Smooth muscle cell of the coronary artery (primary cell): Measurements from ENCODE around the gene THOC1. TPM values are rescaled to one million over a fixed set of nuclear protein-coding genes. Genes with fewer than 3 reads are reported as not detected.

Experiments
- total RNA-seq: library from RNA; depleted of rRNA; stranded (reverse); fragments of >200 nt; gene quantifications from 2 replicates; pipeline ENCODE4 v1.2.3, GENCODE V29; 2014; ENCODE audit warnings: low replicate concordance

THOC1 gene
- 22.9 and 31.4 TPM in 2 replicates for total RNA-seq

GRCh38 chr18:267688-268552 lies at the start of gene THOC1:
THOC1 (minus strand) TSS chr18:268047; CDS start chr18:268019, 28 bp downstream.

Other genes with a start within 250 kb of the THOC1 start
- gene TUBB8B, start 218.4 kb downstream of the THOC1 start, total RNA-seq = not detected in 2 replicates
- gene USP14, start 109.5 kb downstream of the THOC1 start, total RNA-seq = 15.1 and 17.4 TPM in 2 replicates
- 49.6 and 58.5 TPM in 2 replicates for gene COLEC12, start 232.7 kb upstream of the THOC1 start, total RNA-seq